ENCODE measurements around the gene MEF2D.

The MEF2D gene

GRCh38 chr1:156485984-156486383 is 14.6 kb downstream of the MEF2D start:
- Histone ChIP-seq H3K9me3 (ENCODE audit: insufficient read depth, low read length) (no peaks in the 10 kb centered on the region), H3K4me1 (ENCODE audit: insufficient read depth, insufficient read length) (peaks cover 34% of the 10 kb centered on the region)
- DNase-seq (ENCODE audit: low read depth, low spot score), result no peak

DNA sequence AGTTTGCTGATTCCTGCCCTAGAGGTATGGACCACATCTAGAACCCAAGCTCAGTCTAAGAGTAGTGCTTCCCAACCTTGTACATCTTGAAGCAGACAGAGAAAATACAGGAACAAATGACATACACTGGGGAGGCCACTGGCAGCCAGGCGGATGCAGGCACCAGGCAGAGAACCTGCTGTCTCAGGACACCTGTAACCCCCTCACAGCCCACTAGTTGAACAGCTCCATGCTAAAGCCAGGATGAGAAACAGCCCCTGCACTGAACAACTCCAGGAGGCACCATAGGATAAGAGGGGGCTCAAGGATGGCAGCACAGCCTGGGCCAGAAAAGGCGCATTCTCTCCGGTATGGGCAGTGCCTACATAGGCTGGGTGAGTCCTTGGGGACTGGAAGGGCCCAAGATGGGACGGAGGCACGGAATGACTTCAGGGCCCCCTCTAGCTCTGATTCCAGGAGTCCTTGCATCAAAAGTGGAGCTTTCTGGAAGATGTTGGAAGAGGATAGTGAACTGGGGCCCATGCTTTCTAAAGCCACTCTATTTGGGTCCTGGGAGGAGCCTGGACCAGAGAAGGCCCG is 16.0 kb downstream of the MEF2D start:
- Histone ChIP-seq H3K4me3 (ENCODE audit: insufficient read length, low read depth) (no peak overlapping the region), H3K36me3 (ENCODE audit: insufficient read depth, insufficient read length, low read length) (peaks cover 42% of the 10 kb centered on the region), H3K4me1 (ENCODE audit: insufficient read depth, insufficient read length) (peaks cover 31% of the 10 kb centered on the region), H3K27me3 (ENCODE audit: insufficient read depth, insufficient read length) (no peaks in the 10 kb centered on the region), H3K9me3 (ENCODE audit: insufficient read depth, low read length) (no peaks in the 10 kb centered on the region), H3K9ac (ENCODE audit: insufficient read length, low read depth) (no peak overlapping the region)
- no peak for TF ChIP-seq SUZ12 (IDR thresholded peaks at IDR 0.05; ENCODE audit: extremely low read depth, insufficient read depth, insufficient read length)
- TF ChIP-seq YY1 (IDR thresholded peaks at IDR 0.05; ENCODE audit: insufficient read depth, insufficient read length), result no peak
- TF ChIP-seq ZNF274 (IDR thresholded peaks at IDR 0.05; ENCODE audit: low read depth, low read length), result no peak; the same call in 1 of the 2 replicates
- DNase-seq (ENCODE audit: low read depth, low spot score), result no peak

More at GRCh38 chr1:156485984-156486383, 14.6 kb downstream of the MEF2D start:
- H3K36me3 ChIP-seq (ENCODE audit: insufficient read depth, insufficient read length, low read length), result peaks cover 28% of the 10 kb centered on the region
- TF ChIP-seq ZNF274 (IDR thresholded peaks at IDR 0.05; ENCODE audit: low read depth, low read length), result no peak
- no peak for TF ChIP-seq SUZ12 (IDR thresholded peaks at IDR 0.05; ENCODE audit: extremely low read depth, insufficient read depth, insufficient read length)
- no peak for TF ChIP-seq YY1 (IDR thresholded peaks at IDR 0.05; ENCODE audit: insufficient read depth, insufficient read length)
- no peak overlapping the region for H3K4me3 ChIP-seq (ENCODE audit: insufficient read length, low read depth)
- H3K27me3 ChIP-seq (ENCODE audit: insufficient read depth, insufficient read length), result no peaks in the 10 kb centered on the region
- H3K9ac ChIP-seq (ENCODE audit: insufficient read length, low read depth), result no peak overlapping the region

GRCh38 chr1:156483397-156483796 is 17.2 kb downstream of the MEF2D start:
- H3K4me3 ChIP-seq (ENCODE audit: insufficient read length, low read depth), result no peak overlapping the region
- no peak for TF ChIP-seq ZNF274 (IDR thresholded peaks at IDR 0.05; ENCODE audit: low read depth, low read length)
- no peak for TF ChIP-seq SUZ12 (IDR thresholded peaks at IDR 0.05; ENCODE audit: extremely low read depth, insufficient read depth, insufficient read length)
- TF ChIP-seq YY1 (IDR thresholded peaks at IDR 0.05; ENCODE audit: insufficient read depth, insufficient read length), result no peak
- H3K9ac ChIP-seq (ENCODE audit: insufficient read length, low read depth), result no peak overlapping the region
- H3K27me3 ChIP-seq (ENCODE audit: insufficient read depth, insufficient read length), result no peaks in the 10 kb centered on the region
- no peaks in the 10 kb centered on the region for H3K9me3 ChIP-seq (ENCODE audit: insufficient read depth, low read length)
- H3K4me1 ChIP-seq (ENCODE audit: insufficient read depth, insufficient read length), result peaks cover 20% of the 10 kb centered on the region
- H3K36me3 ChIP-seq (ENCODE audit: insufficient read depth, insufficient read length, low read length), result peaks cover 52% of the 10 kb centered on the region
- no peak for DNase-seq (ENCODE audit: low read depth, low spot score)

DNA sequence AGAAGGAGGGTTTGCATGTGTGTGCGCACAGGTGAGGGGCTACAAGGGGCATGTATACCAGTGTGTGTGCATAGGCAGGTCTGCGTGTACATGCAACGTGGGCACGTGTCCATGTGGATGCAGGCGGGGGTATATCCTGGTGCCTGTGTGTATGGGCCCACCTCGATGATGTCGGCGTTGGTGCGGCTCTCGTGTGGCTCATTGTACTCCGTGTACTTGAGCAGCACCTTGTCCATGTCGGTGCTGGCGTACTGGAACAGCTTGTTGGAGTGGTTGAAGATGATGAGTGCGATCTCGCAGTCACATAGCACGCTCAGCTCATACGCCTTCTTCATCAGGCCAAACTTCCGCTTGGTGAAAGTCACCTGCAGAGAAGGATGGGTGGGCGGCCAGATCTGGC is 18.3 kb downstream of the MEF2D start:
- H3K9me3 ChIP-seq (ENCODE audit: insufficient read depth, low read length), result no peaks in the 10 kb centered on the region
- peaks cover 26% of the 10 kb centered on the region for H3K4me1 ChIP-seq (ENCODE audit: insufficient read depth, insufficient read length)
- no peak for DNase-seq (ENCODE audit: low read depth, low spot score)
- H3K9ac ChIP-seq (ENCODE audit: insufficient read length, low read depth), result no peak overlapping the region
- H3K4me3 ChIP-seq (ENCODE audit: insufficient read length, low read depth), result no peak overlapping the region
- no peaks in the 10 kb centered on the region for H3K27me3 ChIP-seq (ENCODE audit: insufficient read depth, insufficient read length)
- peaks cover 61% of the 10 kb centered on the region for H3K36me3 ChIP-seq (ENCODE audit: insufficient read depth, insufficient read length, low read length)
- TF ChIP-seq ZNF274 (IDR thresholded peaks at IDR 0.05; ENCODE audit: low read depth, low read length) (no peak), SUZ12 (IDR thresholded peaks at IDR 0.05; ENCODE audit: extremely low read depth, insufficient read depth, insufficient read length) (no peak), YY1 (IDR thresholded peaks at IDR 0.05; ENCODE audit: insufficient read depth, insufficient read length) (no peak)

DNA sequence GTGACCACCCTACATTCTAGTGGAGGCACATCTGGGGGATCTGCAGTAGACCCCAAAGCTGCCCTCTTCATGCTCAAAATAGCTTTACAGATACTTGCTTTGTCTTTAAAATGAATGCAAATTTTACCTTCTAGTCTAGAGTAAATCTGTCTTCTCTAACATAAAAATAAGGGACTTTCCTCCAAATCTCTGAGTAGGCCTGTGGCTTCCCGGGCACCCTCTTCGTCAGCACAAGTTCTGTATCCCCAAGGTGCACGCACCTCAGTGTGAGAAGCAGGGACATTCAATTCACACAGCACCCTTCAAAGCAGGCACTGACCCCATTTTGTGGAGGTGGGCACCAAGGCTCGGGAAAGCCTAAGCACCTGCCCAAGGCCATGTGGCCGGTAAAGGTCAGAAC is 19.0 kb downstream of the MEF2D start:
- Histone ChIP-seq H3K9me3 (ENCODE audit: insufficient read depth, low read length) (no peaks in the 10 kb centered on the region), H3K27me3 (ENCODE audit: insufficient read depth, insufficient read length) (no peaks in the 10 kb centered on the region), H3K4me1 (ENCODE audit: insufficient read depth, insufficient read length) (peaks cover 31% of the 10 kb centered on the region), H3K4me3 (ENCODE audit: insufficient read length, low read depth) (no peak overlapping the region), H3K36me3 (ENCODE audit: insufficient read depth, insufficient read length, low read length) (peaks cover 62% of the 10 kb centered on the region), H3K9ac (ENCODE audit: insufficient read length, low read depth) (no peak overlapping the region)
- DNase-seq (ENCODE audit: low read depth, low spot score), result no peak
- TF ChIP-seq YY1 (IDR thresholded peaks at IDR 0.05; ENCODE audit: insufficient read depth, insufficient read length), result no peak
- TF ChIP-seq SUZ12 (IDR thresholded peaks at IDR 0.05; ENCODE audit: extremely low read depth, insufficient read depth, insufficient read length), result no peak
- TF ChIP-seq ZNF274 (IDR thresholded peaks at IDR 0.05; ENCODE audit: low read depth, low read length), result no peak

GRCh38 chr1:156480411-156481192 is 20.0 kb downstream of the MEF2D start:
- no peak for DNase-seq (ENCODE audit: low read depth, low spot score)
- Histone ChIP-seq H3K9me3 (ENCODE audit: insufficient read depth, low read length) (no peaks in the 10 kb centered on the region), H3K4me3 (ENCODE audit: insufficient read length, low read depth) (no peak overlapping the region), H3K4me1 (ENCODE audit: insufficient read depth, insufficient read length) (peaks cover 41% of the 10 kb centered on the region), H3K27me3 (ENCODE audit: insufficient read depth, insufficient read length) (no peaks in the 10 kb centered on the region), H3K9ac (ENCODE audit: insufficient read length, low read depth) (no peak overlapping the region), H3K36me3 (ENCODE audit: insufficient read depth, insufficient read length, low read length) (peaks cover 71% of the 10 kb centered on the region)
- TF ChIP-seq ZNF274 (IDR thresholded peaks at IDR 0.05; ENCODE audit: low read depth, low read length) (no peak), SUZ12 (IDR thresholded peaks at IDR 0.05; ENCODE audit: extremely low read depth, insufficient read depth, insufficient read length) (no peak), YY1 (IDR thresholded peaks at IDR 0.05; ENCODE audit: insufficient read depth, insufficient read length) (no peak)

DNA sequence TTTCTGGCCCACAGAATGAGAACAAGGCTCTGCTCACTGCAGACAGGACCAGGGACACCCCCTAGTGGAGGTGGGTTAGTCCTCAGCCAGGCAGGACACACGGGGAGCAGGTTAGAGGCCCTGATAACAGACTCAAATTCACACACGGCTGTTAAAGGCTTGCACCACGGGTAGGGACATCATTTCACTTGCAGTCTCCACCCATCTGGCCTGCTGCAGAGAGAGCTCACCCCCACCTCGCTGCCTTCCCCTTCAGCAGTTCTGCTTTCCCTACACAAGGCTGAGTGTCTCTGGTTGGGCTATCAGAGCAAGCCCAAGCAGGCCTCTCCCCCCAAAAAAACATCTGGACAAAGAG is 20.6 kb downstream of the MEF2D start:
- H3K27me3 ChIP-seq (ENCODE audit: insufficient read depth, insufficient read length), result no peaks in the 10 kb centered on the region
- no peak overlapping the region for H3K4me3 ChIP-seq (ENCODE audit: insufficient read length, low read depth)
- peaks cover 42% of the 10 kb centered on the region for H3K4me1 ChIP-seq (ENCODE audit: insufficient read depth, insufficient read length)
- no peaks in the 10 kb centered on the region for H3K9me3 ChIP-seq (ENCODE audit: insufficient read depth, low read length)
- H3K9ac ChIP-seq (ENCODE audit: insufficient read length, low read depth), result no peak overlapping the region
- H3K36me3 ChIP-seq (ENCODE audit: insufficient read depth, insufficient read length, low read length), result peaks cover 77% of the 10 kb centered on the region
- TF ChIP-seq YY1 (IDR thresholded peaks at IDR 0.05; ENCODE audit: insufficient read depth, insufficient read length) (no peak), SUZ12 (IDR thresholded peaks at IDR 0.05; ENCODE audit: extremely low read depth, insufficient read depth, insufficient read length) (no peak), ZNF274 (IDR thresholded peaks at IDR 0.05; ENCODE audit: low read depth, low read length) (no peak)
- no peak for DNase-seq (ENCODE audit: low read depth, low spot score)

Measured in NT2/D1 (cell line).